Right ventricle myocardium inferior (tissue), 1 donor: Measurements from ENCODE around the gene INTS3. TPM values are rescaled to one million over a fixed set of nuclear protein-coding genes. Genes with fewer than 3 reads are reported as not detected.
A peak's percentile ranks its signal among the peaks of the same experiment; 100 is the strongest.

ENCODE experiments used
- ATAC-seq: fragments of 200-7000 bp; cut with Tn5 transposase; one replicate; pipeline ENCODE4 v1.9.1; 2020; ENCODE audit warnings: mild to moderate bottlenecking, moderate library complexity
- DNase-seq: peaks from one replicate; pipeline ENCODE4 v3.0.0; 2021; ENCODE audit errors: missing footprints
- intact Hi-C: fragments of 100-400 bp; cut with DNase I; formaldehyde crosslinking; loops from one replicate; pipeline ENCODE4 v1.11.0; 2022
- long read RNA-seq: library from polyadenylated mRNA; unstranded; transcript quantifications from one replicate; pipeline ENCODE4 v2.0.0, GENCODE V29; 2021
- total RNA-seq: library from RNA; stranded (reverse); fragmentation: NEBNext Ultra II Directional; extraction: Animal tissue kit (Norgen Biotek cat#: 25700); gene quantifications from one replicate; pipeline ENCODE4 v1.2.1, GENCODE V29; 2021
- donor health status: DM: no; HTN: yes; CAD: no; lungs with severe emphysema.

The INTS3 gene
- 33.0 TPM for total RNA-seq
- long read RNA-seq, full-length matches to known transcripts, result 18 of 26 reads
- long read RNA-seq, partial matches to known transcripts, result 4 of 26 reads
- long read RNA-seq, other reads (novel, unspliced or antisense), result 4 of 26 reads

DNA sequence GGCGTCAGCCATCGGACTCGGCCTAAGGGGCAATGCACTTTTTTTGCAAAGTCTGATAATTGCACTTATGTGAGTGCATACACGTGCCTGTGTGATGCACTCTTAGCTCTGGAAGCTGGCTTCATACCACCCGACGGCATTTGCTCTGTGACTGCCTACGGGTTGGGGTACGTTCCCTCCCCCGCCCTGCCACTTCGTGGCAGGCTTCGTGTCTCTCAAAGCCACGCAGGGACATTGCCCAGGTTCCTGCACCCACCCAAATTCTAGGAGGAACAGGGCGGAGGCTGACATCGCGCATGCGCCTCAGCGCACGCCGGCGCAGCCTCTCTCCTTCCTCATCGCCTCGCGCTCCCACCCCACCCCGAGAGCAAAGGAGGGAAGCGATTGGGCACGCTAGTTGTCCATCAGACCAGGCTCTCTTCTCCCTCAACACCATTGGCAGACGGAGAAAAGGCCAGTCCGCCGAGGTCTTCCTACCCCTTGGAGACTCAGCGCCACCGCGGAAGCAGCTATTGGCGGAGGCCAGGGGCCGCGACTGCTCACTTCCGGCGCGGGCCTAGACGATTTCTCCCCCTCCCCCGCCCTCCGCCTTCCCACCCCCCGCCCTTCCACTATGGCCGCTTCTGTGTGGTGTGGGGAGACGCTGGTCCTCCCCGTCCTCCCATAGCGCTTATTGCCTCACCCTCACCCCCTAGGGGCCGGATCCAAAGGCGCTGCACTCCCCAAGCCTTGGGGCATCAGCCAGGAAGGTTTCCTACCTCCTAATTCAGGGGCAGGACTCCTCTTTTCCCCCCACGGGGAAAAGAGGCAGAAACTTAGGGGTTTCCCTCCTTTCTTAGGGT is at the start of gene INTS3:
Gene INTS3, plus strand, starts transcription at position 588 of the 842 bp plus-strand sequence. CDS start 585 bp downstream, outside the sequence.
- peak; percentile 99 for ATAC-seq
- intact Hi-C loops, result loop anchor here (1.0 to 2.0 kb wide), 2 partner anchors 29 to 47 kb away; partner anchors contain the start of gene SLC27A3

GRCh38 chr1:153678519-153679336 is 49.1 kb upstream of the INTS3 start, which contains the start of gene NPR1:
Gene NPR1, plus strand, starts transcription at chr1:153678688. Its CDS starts 421 bp downstream, at chr1:153679109.
- intact Hi-C loops, result loop anchor here (1.0 to 10.0 kb wide), 3 partner anchors 71 to 324 kb away; partner anchors contain the start of gene S100A9
- no peak for DNase-seq
- peak; percentile 79 for ATAC-seq

More for the DNA sequence above, at the start of gene INTS3:
- DNase-seq, result peak; percentile 100

- peak; percentile 45 for ATAC-seq
Measured at GRCh38 chr1:153679337-153680119, 48.3 kb upstream of the INTS3 start.

GRCh38 chr1:153680120-153680403 is 47.8 kb upstream of the INTS3 start:
- DNase-seq (no peak), ATAC-seq (no peak)
- intact Hi-C loops, result no loop called here

More at GRCh38 chr1:153679337-153680119, 48.3 kb upstream of the INTS3 start:
- DNase-seq, result no peak
- intact Hi-C loops, result loop anchor here (2.0 to 10.0 kb wide), 2 partner anchors 93 to 325 kb away; partner anchors contain the start of gene S100A9

- no peak for ATAC-seq
- DNase-seq, result no peak
- intact Hi-C loops, result no loop called here
Measured at GRCh38 chr1:153682730-153683129, 45.1 kb upstream of the INTS3 start.

DNA sequence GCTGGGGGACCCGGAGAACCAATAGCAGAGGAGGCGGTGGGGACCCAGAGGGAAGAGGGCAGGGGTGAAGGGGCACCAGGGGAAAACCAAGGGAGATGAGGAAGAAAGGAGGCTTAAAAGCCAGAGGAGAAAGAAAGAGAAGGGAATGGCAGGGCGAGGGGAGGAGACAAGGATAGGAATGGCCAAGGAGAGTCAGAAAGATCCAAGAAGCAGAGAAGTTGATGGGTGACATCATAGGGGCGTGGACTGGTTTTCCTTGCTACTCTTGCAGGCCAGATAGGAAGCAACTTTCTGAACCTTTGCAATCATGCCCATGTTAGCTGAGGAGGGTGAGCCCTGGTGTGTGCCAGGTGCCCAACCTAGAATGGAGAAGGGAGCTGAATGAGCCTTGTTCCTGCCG is 44.0 kb upstream of the INTS3 start:
- DNase-seq, result no peak
- intact Hi-C loops, result no loop called here
- no peak for ATAC-seq

GRCh38 chr1:153684892-153685291 is 43.0 kb upstream of the INTS3 start:
- intact Hi-C loops, result no loop called here
- ATAC-seq (no peak), DNase-seq (no peak)

GRCh38 chr1:153685544-153686340 is 42.1 kb upstream of the INTS3 start:
- ATAC-seq (no peak), DNase-seq (no peak)
- intact Hi-C loops, result no loop called here

DNA sequence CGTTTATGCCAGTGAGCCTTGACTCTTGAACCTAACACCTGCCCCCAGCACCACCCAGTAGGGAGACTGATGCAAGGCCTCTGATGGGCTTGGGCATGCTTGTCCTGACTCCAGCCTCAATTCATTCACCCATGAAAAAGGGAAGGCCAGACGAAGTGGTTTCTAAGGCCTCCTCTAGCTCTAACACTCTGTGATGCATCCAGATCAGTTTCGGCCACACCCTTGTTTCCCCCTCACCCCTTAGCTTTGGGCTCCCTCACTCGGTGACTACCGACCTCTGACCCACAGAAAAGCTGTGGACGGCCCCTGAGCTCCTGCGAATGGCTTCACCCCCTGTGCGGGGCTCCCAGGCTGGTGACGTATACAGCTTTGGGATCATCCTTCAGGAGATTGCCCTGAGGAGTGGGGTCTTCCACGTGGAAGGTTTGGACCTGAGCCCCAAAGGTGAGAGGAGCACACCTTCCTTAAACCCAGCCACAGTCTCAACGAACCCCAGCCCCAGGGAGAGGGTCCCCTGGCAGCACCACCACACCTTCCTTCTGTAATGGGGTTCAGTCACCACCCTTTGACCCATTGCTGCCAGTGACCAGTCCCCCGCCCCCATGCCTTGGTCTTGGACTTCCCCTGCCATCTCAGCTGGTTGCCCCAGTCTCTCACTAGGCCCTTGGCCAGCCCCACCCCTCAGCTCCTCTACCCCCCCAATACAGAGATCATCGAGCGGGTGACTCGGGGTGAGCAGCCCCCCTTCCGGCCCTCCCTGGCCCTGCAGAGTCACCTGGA is 40.3 kb upstream of the INTS3 start:
- peak; percentile 15 for DNase-seq
- ATAC-seq, result no peak
- intact Hi-C loops, result no loop called here

DNA sequence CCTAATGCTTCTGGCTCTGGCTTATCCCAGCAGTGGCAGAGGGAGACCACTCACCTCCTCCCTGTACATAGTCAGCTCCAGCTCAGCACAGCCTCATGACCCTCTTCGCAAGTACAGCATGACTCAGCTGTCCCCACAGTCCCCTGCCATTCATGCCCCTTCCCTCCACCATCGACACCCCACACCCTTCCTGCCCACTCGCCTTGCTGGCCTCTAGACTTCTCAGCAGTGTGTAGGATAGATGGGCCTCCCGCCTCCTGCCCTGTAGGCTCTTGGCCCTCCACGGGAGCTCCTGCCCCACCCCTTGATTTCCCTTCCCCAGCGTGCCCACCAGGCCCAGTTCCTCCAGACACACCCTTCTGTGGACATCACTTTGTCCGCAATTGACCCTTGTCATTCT is 39.6 kb upstream of the INTS3 start:
- no peak for ATAC-seq
- DNase-seq, result peak; percentile 5
- intact Hi-C loops, result no loop called here

GRCh38 chr1:153688736-153689328 is 39.0 kb upstream of the INTS3 start:
- no peak for ATAC-seq
- intact Hi-C loops, result no loop called here
- DNase-seq, result no peak

- DNase-seq (peak; percentile 64), ATAC-seq (no peak)
- intact Hi-C loops, result no loop called here
Measured at GRCh38 chr1:153693466-153693865, 34.4 kb upstream of the INTS3 start.

DNA sequence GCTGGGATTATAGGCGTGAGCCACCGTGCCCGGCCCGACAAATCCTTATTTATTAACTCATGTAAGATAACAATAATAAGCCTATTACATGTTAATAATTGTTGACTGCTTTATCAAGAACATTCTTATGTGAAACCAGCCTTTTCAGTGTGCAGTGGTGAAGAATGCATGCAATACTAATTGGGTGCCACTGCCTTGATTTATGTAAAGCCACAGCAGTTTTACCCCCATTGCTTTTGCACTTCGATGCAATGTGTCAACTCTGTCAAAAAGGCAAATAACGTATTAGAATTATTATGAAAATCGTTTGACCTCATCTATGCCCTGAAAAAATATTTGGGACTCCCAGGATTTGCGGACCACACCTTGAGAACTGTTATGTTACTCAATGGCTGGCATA is 31.1 kb upstream of the INTS3 start:
- DNase-seq, result no peak
- intact Hi-C loops, result no loop called here
- ATAC-seq, result no peak

DNA sequence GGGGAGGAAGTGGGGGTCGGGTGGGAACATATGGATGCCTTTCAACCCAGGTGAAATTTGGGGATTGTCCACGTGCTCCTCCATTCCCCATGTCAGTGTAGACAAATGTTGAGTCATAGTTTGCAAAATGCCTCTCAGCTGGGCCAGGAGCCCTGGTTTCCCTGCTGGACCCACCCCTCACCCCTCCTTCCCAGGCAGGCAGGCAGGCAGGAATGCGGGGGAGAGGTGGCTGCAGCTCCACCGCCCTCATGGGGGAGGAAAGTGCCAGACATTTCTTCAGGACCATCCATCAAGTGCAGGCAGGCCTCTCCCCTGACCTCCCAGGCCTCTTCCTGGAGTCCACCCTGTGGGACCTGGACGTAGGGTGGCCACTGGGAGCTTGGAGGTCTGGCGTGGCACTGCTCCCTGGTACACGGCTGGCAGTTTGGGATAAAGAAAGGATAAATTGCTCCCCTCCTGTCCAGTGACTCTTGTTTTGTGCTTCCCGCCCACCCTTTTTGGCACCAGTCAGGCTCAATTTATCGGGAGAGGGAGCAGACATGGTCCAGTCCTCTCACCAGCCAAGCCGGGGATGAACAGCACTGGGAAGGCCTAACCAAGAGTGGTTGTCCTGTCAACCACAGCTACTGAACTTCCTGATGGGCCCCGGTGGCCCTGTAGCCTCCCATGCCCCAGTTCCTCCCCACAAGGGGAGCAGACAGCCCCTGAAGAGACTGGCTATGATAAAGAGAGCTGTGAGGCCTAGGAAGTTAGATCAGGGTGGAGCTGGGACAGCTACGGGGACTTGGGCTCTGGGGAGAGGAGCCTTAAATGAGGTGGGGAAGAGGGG is 30.4 kb upstream of the INTS3 start:
- intact Hi-C loops, result loop anchor here (1.0 kb wide), 1 partner anchor 31 kb away; the partner anchor contains the start of gene INTS3
- ATAC-seq (peak; percentile 53), DNase-seq (no peak)

- DNase-seq, result peak; percentile 85
- intact Hi-C loops, result loop anchor here (1.0 kb wide), 1 partner anchor 30 kb away; the partner anchor contains the start of gene INTS3
- peak; percentile 92 for ATAC-seq
Measured at GRCh38 chr1:153698020-153698922, 29.6 kb upstream of the INTS3 start.
